Fibroblast of skin of abdomen (primary cell): ENCODE results near the gene CYCS. TPM values are rescaled to one million over a fixed set of nuclear protein-coding genes. Genes with fewer than 3 reads are reported as not detected.
A peak's percentile ranks its signal among the peaks of the same experiment; 100 is the strongest.

Source experiments
- DNase-seq: peaks from one replicate; pipeline ENCODE4 v3.0.0-alpha.2; 2013
- polyA plus RNA-seq, 2 experiments: library from polyadenylated mRNA; unstranded; fragments of 120-200 nt; gene quantifications; one replicate each; pipeline ENCODE4 v1.2.1, GENCODE V29; 2013; ENCODE audit not compliant: insufficient read length in 2 of 2

The CYCS gene
- polyA plus RNA-seq (2013, experiment 1 of 2; ENCODE audit: insufficient read length) = 121 TPM
- polyA plus RNA-seq (2013, experiment 2 of 2; ENCODE audit: insufficient read length) = 120 TPM

DNA sequence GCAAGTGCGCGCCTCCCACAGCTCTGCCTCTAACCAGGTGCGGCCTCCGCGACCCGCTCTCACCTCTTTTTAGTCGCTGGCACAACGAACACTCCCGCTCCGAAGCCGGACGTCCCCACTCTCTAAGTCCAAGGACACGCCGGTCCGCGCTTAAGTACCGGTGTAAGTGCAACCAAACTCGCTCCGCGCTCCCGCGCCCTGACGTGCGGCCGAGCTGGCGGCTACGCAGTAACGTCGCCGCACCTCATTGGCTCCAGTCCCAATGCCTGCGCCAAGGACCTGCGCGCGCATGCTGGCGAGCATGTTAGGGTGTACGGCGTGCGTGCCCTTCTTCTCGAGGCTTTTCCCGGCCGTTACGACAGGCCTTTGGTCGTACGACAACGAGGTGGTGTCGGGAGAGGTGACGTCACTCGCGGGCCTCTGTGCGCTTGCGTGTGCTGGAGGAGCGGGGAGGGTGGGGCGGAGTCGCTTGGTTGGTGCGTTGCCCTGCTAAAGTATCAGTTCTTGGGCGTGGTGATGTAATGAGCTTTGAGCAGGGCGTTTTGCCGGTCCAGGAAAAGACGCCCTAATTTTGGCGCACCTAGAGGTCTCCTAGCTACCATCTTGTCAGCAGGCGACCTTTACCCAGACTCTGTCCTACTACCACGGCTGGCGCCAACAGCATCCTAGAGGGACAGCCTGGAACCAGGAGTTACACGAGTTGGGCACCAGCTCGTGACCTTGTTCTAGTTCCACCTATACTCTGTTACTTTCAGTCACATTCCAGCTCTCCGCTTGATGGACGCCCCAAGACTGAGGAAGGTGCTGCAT is at the start of gene CYCS:
Gene CYCS (minus strand): TSS at position 124 of the 810 bp plus-strand sequence. CDS start 1,141 bp downstream, outside the sequence.
- DNase-seq = peak; percentile 100

DNA sequence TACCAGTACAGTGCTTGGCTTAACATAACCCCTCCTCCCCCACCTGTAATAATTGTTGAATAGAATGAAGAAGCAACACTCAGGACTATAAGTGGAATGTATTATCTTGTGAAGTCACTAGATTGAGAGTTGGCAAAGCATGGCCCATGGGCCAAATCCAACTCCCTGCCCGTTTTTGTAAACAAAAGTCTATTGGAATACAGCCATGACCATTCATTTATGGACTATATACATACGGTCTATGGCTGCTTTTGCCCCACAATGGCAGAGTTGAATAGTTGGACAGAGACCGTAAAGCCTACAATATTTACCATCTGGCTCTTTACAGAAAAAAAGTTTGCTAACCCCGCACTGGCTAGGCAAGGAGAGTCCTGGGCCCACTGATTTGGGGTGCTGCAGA is 48.1 kb upstream of the CYCS start:
- DNase-seq = no peak

DNA sequence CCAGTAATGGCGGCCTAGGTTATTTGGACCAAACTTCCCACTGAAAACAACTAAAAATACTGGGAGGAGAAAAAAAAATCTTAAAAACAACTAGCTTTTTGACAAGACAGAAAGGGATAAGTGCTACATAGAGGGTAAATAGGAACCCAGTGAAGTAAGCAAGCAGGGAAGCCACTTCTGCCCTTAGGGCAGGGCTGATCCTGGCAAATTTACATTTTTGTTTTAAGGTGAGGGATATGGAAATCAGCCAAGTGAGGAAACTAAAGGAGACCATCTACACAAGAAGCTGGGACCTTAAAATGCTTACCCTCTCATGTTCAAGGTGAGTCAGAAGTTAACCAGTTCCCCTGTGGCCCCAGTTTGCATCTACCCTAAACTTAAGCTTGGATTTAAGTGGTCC is 46.5 kb upstream of the CYCS start:
- no peak for DNase-seq

DNA sequence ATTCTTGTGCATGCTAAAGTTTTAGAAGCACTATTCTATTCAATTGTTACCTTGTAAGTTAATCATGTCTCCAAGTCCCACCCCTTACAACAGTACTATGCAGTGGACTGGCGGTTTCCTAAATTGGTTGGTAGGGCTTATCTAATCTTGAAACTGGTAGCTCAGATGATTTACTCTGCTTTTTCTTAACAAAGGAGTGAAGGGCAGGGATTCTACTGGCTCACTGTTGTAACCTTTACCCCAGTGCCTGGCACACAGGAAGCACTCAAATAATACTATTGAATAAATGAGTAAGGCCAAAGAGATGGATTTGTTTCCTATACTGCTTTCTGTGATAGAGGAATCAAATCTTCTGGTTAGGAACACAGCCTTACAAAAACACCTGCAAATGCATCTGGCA is 46.0 kb upstream of the CYCS start:
- DNase-seq = no peak

DNA sequence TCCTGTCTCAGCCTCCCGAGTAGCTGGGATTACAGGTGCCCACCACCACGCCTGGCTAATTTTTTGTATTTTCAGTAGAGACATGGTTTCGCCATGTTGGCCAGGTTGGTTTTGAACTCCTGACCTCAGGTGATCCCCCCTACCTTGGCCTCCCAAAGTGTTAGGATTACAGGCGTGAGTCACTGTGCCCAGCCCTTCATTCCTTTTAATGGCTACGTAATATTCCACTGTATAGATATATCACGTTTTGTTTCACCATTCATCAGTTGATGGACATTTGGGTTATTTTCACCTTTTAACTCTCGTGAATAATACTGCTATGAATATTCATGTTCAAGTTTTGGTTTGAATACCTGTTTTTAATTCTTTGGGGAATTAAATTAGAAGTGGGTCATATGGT is 44.6 kb upstream of the CYCS start:
- no peak for DNase-seq

DNA sequence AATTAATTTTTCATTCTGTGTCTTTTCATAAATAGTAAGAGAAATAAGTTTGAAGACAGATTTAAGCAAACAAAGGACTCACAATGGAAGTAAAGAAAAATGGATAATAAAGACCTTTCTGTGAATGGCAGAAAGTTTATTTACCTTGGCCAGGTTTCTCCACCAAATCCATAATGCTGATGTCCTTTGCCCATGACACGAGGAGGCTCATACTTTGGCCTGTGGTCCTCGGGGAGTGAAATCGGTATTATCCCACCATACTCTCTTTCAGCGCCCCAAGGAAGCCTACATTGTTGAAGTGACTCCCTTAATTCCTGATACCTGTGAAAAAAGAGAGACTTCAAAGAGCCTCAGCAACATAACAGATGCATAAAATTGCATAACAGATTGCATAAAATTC is 43.1 kb upstream of the CYCS start:
- DNase-seq = no peak

DNA sequence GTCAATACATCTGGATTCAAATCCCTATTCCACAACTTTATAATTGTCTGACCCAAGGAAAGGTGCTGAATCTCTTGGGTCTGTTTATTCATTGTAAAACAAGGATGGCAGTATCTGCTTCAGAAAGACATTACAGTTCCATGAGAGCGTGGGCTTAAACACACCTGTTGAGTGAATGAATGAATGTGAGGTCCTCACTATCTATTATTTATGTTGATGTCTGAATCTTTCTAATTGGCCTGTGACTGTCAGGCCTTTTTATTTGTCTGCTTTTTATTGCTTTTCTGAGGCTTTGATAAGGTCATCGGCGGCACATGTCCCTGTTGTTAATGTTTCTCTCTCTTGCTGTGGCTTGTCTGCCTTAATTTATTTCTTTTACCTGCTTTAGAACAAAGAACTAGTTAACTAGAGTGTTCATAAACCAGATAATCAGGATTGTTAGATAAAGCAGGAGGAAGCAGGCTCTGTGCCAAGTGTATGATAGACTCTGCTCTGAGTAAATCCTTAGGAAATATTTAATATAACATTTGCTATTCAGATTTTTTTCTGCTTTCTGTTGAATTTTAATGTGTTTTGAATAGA is 42.3 kb upstream of the CYCS start:
- DNase-seq = no peak

DNA sequence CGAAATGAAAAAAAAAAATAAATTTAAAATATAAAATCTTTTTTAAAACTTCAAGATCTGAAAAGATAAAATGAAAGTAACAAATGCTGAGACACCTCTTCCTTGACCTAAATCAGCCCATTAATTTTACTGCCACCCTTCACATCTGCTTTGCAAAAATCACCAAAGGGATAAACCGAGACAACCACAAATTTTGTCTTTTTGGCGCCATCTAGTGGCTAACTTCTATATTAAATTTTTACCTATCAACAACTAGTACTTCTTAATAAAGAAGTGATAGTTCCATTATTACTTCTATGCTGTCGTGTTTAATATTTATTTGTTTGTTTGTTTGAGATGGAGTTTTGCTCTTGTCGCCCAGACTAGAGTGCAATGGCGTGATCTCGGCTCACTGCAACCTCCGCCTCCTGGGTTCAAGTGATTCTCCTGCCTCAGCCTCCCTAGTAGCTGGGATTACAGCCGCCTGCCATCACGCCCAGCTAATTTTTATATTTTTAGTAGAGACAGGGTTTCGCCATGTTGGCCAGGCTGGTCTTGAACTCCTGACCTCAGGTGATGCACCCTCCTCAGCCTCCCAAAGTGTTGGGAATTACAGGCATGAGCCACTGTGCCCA is 35.0 kb upstream of the CYCS start:
- DNase-seq = peak; percentile 38

DNA sequence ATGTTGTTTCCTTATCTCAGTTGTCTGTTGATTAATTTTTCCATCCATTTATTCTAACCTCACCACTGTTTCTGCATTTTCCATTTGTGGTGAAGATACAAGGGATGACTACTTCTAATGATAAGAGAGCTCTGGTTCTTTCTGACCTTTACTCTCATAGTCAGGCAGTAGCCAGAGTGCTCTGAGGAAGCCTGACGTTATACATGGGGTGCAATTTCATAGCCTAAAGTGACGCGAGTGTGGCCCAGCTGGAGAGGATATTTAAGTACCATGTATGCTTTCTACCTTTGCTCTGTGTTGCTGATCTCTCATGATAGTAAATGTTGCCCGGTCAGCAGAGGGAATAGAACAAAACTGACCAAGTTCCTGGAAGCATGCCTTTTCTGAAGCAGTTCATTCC is 33.9 kb upstream of the CYCS start:
- no peak for DNase-seq

DNA sequence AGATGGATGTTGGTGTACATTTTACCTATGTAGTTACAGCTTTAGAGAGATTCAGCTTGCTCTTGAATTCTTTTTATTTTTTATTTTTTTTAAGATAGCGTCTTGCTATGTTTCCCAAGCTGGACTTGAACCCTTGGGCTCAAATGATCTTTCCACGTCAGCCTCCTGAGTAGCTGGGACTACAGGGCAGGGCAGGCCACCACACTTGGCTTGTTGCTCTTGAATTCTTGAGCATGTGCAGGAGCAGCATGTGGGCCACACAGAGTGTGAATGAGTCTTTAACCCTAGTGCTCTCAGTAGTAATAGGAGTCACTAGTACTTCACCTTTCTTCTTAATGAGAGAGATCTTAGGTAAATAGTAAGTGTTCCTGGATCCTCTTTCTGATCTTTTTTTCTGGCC is 26.7 kb upstream of the CYCS start:
- DNase-seq = no peak

DNA sequence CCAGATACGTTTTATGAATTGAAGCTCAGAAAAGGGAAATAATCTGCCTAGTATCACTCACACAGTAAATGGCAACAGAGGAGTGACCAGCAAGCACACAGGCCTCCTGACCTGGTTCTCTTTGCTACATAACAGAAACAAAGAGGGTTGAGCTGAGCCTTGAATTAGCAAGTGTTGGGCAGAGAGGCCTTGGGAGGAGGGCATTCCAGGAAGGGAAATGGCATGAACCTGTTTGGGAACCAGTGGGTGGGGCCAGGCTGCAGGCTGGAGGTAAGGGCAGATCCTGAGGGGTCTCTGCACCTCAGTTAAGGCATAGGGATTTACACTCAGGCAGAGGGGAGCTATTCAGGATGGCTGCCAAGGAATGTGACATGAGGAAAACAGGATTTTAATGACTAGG is 24.8 kb upstream of the CYCS start:
- DNase-seq = no peak

DNA sequence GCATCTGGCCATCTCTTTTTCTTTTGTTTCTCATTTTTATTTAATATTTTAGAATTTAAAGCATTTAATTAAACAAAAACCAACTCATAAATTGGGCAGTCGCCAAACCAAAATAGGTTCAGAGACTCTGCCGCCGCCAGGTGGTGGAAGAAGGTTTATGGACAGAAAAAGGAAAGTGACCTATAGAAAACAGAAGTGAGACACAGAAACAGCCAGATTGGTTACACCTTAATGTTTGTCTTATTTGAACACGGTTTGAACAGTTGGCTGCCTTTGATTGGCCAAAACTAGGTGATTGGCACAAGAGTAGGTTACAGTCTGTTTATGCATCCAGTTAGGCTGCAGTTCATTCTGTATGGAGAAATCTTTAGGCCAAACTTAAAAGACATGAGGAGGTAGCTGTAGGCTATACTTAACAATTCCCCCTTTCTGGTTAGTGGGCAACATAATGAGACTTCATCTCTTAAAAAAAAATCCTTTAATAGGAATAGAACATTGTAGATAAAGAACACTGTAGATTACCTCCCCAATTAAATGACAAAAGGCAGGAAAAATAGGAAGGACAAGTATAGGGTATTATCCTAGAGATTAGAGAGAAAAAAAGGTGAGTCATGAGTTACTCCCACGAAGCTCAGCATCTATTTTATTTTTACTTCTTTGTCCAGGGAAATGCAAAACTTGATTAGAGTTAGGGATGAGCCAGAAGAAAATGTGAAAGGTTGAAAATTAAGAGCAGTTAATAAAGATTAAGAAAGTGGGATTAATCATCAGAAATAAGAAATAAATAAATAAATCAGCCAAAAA is 23.9 kb upstream of the CYCS start:
- DNase-seq = no peak

DNA sequence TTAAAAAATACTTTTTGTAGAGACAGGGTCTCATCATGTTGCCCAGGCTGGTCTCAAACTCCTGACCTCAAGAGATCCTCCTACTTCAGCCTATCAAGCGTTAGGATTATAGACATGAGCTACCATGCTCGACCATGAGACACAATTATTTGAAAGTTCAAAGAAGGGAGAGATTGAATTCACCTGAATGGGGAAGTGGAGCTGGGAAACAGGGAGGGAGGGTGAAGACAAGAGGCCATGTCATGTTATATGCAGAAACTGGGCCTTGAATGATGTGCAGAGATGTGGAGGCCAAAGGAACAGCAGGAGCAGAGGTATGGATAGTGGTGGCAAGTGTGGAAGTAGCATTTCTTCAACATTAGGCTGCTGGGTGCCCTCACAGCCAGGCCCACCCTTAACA is 18.7 kb upstream of the CYCS start:
- no peak for DNase-seq

DNA sequence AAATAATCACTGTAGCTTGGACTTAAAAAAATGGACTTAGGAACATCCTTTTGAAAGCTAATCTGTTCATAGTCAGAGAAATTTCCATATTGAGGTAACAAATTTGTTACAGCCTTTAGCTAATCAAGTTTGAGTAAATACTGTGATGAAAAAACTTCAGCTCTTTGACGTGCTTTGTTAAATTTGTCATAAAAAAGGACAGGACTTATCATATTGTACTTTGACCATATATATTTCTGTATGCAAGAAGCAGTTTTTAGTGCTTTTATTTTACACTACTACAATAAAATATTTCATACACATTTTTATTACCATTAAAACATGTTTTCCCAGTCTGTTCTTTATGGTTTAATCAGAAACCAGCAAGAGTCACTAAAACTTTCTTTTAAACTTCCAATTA is 14.5 kb upstream of the CYCS start:
- DNase-seq = no peak

DNA sequence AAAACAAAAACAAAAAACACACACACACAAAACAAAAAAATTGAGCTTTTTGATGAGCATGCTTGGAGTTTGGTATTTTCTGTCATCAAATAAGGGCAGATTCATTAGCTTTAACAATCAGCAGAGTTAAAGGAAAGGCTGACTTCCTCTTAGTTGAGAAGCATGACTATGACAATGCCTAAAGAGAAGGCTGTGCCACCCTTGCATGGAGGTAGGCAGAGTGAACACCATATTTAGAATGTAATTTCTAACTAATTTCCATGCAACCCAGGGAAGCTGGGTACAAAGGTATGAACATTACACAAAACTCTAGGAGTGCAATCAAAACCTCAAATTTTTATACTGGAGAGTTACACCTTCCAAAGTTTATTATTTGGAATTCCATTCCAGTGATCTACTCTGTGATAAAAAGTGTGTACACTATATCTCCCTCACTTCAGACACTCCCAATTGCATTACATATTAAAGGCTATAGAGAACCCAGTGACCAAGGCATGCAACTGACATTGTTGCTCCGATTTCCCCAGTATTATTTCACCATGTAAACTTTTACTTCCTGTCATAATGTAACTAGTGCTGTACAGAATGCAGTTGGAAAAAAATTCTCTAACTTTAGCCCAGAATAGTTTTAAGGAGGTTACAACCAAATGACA is 9.4 kb upstream of the CYCS start:
- no peak for DNase-seq

DNA sequence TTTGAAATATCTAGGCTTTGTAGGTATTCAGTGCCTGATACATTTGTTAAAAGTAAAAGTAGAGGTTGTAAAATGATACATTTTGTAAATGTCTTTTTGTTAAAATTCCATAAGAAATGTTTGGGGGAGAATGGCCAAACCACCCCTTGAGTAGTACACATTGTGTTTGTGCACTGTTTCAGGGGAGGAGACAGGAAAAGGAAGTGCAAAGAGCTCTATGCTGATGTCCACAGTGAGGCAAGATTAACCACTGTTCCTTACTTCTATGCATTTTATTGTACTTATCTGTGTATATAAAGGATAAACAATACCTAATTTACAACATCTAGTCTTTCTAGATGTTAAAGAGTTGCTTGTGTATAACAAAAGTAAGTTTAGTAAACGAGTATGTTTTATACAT is 7.4 kb upstream of the CYCS start:
- DNase-seq = no peak

DNA sequence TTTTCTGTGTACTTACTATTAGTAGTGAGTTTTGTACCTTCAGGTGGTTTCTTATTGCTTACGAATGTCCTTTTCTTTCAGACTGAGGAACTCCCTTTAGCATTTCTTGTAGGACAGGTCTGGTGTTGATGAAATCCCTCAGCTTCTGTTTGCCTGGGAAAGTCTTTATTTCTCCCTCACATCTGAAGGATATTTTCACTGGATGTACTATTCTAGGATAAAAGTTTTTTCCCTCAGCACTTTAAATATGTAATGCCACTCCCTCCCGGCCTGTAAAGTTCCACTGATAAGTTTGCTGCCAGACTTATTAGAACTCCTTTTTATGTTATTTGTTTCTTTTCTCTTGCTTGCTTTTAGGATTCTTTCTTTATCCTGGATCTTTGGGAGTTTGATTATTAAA is 1.7 kb upstream of the CYCS start:
- DNase-seq = no peak

DNA sequence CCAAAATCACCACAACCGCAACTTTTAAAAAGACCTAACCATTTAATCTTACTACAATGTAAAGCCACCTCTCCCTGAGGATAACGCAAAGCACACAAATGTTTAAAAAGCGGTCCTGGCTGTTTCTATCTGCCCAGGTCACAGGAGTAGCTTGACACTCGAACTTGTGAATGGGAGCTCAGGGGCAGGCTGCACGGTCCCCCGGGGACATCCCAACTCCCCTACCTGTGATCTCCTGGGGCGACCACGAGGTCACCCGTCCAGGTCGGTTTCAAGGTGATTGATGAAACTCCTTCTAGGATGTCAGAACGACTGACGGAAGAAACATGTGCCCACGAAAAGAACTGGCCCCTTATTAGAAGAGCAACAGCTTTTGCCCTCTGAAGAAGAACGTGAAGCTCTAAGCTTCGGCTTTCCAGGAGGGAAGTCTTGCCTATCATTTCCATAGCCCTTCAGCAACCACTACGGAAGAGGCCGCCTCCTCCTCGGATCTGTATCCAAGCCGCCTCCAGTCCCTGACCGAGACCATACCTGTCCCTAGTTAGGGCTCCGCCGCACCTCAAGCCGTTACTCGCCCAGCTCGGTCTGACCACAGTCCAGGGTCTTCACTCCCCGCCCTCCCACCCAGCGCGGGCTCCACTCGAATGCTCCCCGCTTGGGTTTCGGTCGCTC is 459 bp downstream of the CYCS start:
- peak; percentile 13 for DNase-seq

DNA sequence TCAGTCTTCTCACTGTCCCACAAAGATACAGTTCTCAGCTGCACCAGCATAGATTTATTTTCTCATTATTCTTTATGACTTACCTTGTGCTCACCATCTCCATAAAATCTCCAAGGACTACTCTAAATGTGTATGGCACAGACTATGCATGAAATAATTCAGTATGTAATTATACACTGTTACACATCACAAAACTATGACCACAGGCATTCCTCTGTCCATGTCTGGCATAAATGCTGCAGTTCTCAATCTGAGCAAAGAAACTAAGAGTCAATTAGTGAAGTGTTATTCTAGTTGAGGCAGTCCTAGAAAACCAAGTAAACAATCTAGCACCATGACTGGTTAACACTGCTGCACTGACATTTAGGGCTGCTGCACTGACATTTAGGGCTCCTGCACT is 2.7 kb downstream of the CYCS start:
- DNase-seq = peak; percentile 75

DNA sequence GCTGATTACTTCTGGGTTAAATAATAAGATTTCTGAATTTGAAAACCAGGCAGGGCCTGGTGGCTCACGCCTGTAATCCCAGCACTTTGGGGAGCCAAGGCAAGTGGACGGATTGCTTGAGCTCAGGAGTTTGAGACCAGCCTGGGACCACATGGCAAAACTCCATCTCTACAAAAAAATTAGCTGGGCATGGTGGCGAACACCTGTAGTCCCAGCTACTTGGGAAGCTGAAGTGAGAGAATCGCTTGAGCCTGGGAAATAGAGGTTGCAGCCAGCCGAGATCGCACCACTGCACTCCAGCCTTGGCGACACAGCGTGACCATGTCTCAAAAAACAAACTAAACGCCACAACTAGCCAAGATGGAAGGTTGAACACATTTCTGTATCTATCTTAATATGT is 3.5 kb downstream of the CYCS start:
- DNase-seq = no peak

DNA sequence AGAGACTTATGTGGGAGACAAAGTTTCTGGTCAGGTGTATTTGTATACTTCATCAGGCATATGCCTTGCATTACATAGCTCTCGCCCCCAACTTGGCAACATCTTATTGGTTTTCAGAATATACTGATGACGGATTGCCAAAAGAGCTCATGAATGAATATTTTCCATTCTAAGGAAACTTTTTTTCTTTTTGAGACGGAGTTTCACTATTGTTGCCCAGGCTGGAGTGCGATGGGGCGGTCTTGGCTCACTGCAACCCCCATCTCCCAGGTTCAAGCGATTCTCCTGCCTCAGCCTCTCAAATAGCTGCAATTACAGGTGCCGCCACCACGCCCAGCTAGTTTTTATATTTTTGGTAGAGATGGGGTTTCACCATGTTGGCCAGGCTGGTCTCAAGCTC is 6.0 kb downstream of the CYCS start:
- no peak for DNase-seq
